ENCODE data around the gene TSPAN13. TPM values are rescaled to one million over a fixed set of nuclear protein-coding genes. Genes with fewer than 3 reads are reported as not detected.

TSPAN13 gene
- total and polyA plus RNA-seq, 2 of the 8 experiments (the other 6 are each of a cell fraction or from before 2014, with no cell fraction given), result 15.3 to 28.1 TPM

- TF ChIP-seq KDM5A (IDR thresholded peaks at IDR 0.05; ENCODE audit: low read length), result no peak
- no peak for TF ChIP-seq CHD2 (IDR thresholded peaks at IDR 0.05; ENCODE audit: low read length)
- no peak for TF ChIP-seq TCF12 (IDR thresholded peaks at IDR 0.05; ENCODE audit: low read depth, low read length)
Measured at GRCh38 chr7:16762177-16762576, 8.6 kb downstream of the TSPAN13 start (continued).
